GM06990 (cell line): ENCODE measurements around the gene MTCL3.

ENCODE experiments used
- DNase-seq: peaks from one replicate; pipeline ENCODE4 v3.0.0-alpha.2; 2011; ENCODE audit not compliant: insufficient read length; ENCODE audit errors: extremely low read depth
- H3K27me3 ChIP-seq: replicated peaks from 2 replicates; pipeline ENCODE4 v1.6.0; 2011; ENCODE audit warnings: low read length; ENCODE audit not compliant: control insufficient read depth, insufficient read depth
- H3K36me3 ChIP-seq: 2 replicates; pipeline ENCODE4 v1.5.1; 2011; ENCODE audit warnings: low read length; ENCODE audit not compliant: control insufficient read depth, insufficient read depth
- H3K4me3 ChIP-seq: replicated peaks from 2 replicates; pipeline ENCODE4 v1.5.1; 2011; ENCODE audit warnings: low read depth, mild to moderate bottlenecking, control low read depth, low read length
- CTCF ChIP-seq: IDR thresholded peaks from 2 replicates; pipeline ENCODE4 v1.5.1; 2011; ENCODE audit warnings: low read length, control low read depth, mild to moderate bottlenecking, inconsistent platforms; ENCODE audit not compliant: insufficient read depth, poor library complexity, severe bottlenecking

Gene MTCL3

DNA sequence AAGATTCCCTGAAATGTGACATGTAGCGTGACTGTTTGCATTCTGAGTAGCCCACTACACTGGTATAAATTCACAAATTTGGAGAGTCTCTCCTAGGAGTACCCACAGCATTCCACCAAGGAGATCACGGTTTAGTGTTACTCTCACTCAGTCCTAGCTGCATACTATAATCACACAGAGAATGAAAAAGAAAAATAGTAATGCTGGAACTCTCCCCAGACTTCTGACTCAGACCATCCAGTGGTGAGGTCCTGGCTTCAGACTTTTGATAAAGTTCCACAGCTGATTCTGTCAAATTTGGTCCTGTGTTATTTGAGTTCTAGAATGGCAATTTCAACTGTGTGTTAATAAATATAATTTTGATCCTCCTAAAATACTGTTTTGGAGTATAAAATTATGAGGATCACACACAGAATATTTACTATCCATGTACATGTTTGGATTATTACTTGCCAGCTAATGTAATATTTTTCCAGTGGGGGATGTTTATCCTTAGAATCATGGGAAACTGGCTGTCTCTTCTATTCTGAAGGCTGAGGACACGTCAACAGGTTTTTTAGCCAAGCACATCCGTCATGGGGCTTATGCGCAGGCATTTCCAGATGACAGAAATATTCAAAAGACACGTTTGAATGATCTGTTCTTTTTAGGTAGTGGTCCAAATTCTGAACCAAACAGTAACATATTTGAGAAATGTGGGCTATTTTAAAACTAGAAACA, 54.8 kb downstream of the MTCL3 start:
- no peak for TF ChIP-seq CTCF
- no peaks in the 10 kb centered on the region for H3K27me3 ChIP-seq
- DNase-seq = no peak
- no peak overlapping the region for H3K4me3 ChIP-seq
- H3K36me3 ChIP-seq = no peaks in the 10 kb centered on the region

GRCh38 chr6:127463056-127463455, 56.1 kb downstream of the MTCL3 start:
- Histone ChIP-seq H3K27me3 (no peaks in the 10 kb centered on the region), H3K36me3 (no peaks in the 10 kb centered on the region), H3K4me3 (no peak overlapping the region)
- no peak for TF ChIP-seq CTCF
- no peak for DNase-seq

- DNase-seq = no peak
- Histone ChIP-seq H3K36me3 (no peaks in the 10 kb centered on the region), H3K27me3 (no peaks in the 10 kb centered on the region), H3K4me3 (no peak overlapping the region)
- no peak for TF ChIP-seq CTCF
These were observed 56.8 kb downstream of the MTCL3 start for GRCh38 chr6:127462376-127462775.

DNA sequence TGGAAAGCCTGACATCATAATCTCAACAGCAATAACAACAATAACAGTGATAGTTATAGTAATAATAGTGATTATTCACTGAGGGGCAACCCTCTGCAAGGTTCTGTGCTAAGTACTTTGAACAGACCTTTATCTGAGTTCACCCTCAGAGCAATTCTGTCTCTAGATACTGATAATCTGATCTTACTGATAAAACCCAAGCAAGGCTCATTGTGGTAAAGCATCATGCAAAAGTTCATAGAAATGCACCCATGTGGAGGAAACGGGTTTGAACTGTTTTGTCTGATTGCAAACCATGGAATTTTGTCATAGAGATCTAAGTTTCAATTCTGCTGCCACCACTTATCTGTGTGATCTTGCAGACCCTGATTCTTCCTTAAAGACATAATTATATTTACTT, 58.7 kb downstream of the MTCL3 start:
- TF ChIP-seq CTCF = no peak
- H3K36me3 ChIP-seq = no peaks in the 10 kb centered on the region
- no peak for DNase-seq
- no peaks in the 10 kb centered on the region for H3K27me3 ChIP-seq
- no peak overlapping the region for H3K4me3 ChIP-seq

- H3K27me3 ChIP-seq = no peaks in the 10 kb centered on the region
- no peaks in the 10 kb centered on the region for H3K36me3 ChIP-seq
- DNase-seq = no peak
- TF ChIP-seq CTCF = no peak
- H3K4me3 ChIP-seq = no peak within 1 kb of the TSS
These were observed 59.9 kb downstream of the MTCL3 start, which contains the start of gene KIAA0408 for GRCh38 chr6:127459231-127459641. Gene KIAA0408, minus strand, starts transcription at chr6:127459389. Its CDS starts 5,408 bp downstream, at chr6:127453981.
